HEK293 (cell line): ENCODE measurements around the gene PROSER1.

ENCODE experiments used
- BCL11B ChIP-seq: fragments of 450-650 bp; formaldehyde crosslinking; IDR thresholded peaks from 2 replicates; pipeline ENCODE4 v1.5.1; 2016; ENCODE audit warnings: low read depth, missing biosample characterization, missing genetic modification characterization
- GFI1B ChIP-seq: fragments of 450-650 bp; formaldehyde crosslinking; IDR thresholded peaks from 2 replicates; pipeline ENCODE4 v1.5.1; 2016; ENCODE audit warnings: missing biosample characterization, missing genetic modification characterization
- GLI2 ChIP-seq: fragments of 450-650 bp; formaldehyde crosslinking; IDR thresholded peaks from 2 replicates; pipeline ENCODE4; 2017; ENCODE audit warnings: missing biosample characterization, missing genetic modification characterization, low read depth, borderline replicate concordance
- KLF1 ChIP-seq: fragments of 450-650 bp; formaldehyde crosslinking; IDR thresholded peaks from 2 replicates; pipeline ENCODE4 v1.5.1; 2016; ENCODE audit warnings: missing biosample characterization, missing genetic modification characterization
- MYNN ChIP-seq: fragments of 450-650 bp; formaldehyde crosslinking; IDR thresholded peaks from 2 replicates; pipeline ENCODE4 v1.5.1; 2016; ENCODE audit warnings: missing biosample characterization, missing genetic modification characterization, borderline replicate concordance
- MZF1 ChIP-seq: fragments of 450-650 bp; formaldehyde crosslinking; IDR thresholded peaks from 2 replicates; pipeline ENCODE4 v1.5.1; 2017; ENCODE audit warnings: missing biosample characterization, missing genetic modification characterization, borderline replicate concordance
- ZBTB21 ChIP-seq: fragments of 450-650 bp; formaldehyde crosslinking; IDR thresholded peaks from 2 replicates; pipeline ENCODE4 v1.5.1; 2017; ENCODE audit warnings: missing biosample characterization, missing genetic modification characterization
- ZFHX2 ChIP-seq: fragments of 450-650 bp; formaldehyde crosslinking; conservative IDR thresholded peaks from 2 replicates; pipeline ENCODE4 v1.5.1; 2016; ENCODE audit warnings: missing biosample characterization, missing genetic modification characterization
- ZNF157 ChIP-seq: fragments of 450-650 bp; formaldehyde crosslinking; IDR thresholded peaks from 2 replicates; pipeline ENCODE4 v1.5.1; 2016; ENCODE audit warnings: missing biosample characterization, missing genetic modification characterization
- ZNF175 ChIP-seq: fragments of 450-650 bp; formaldehyde crosslinking; IDR thresholded peaks from 2 replicates; pipeline ENCODE4 v1.5.1; 2016; ENCODE audit warnings: missing biosample characterization, missing genetic modification characterization
- ZNF19 ChIP-seq: fragments of 450-650 bp; formaldehyde crosslinking; IDR thresholded peaks from 2 replicates; pipeline ENCODE4; 2016; ENCODE audit warnings: missing biosample characterization, missing genetic modification characterization, low read depth
- ZNF211 ChIP-seq: fragments of 450-650 bp; formaldehyde crosslinking; IDR thresholded peaks from 2 replicates; pipeline ENCODE4 v1.5.1; 2016; ENCODE audit warnings: low read depth, missing biosample characterization, missing genetic modification characterization
- ZNF223 ChIP-seq: fragments of 450-650 bp; formaldehyde crosslinking; IDR thresholded peaks from 2 replicates; pipeline ENCODE4 v1.5.1; 2016; ENCODE audit warnings: missing biosample characterization, missing genetic modification characterization
- ZNF239 ChIP-seq: fragments of 450-650 bp; formaldehyde crosslinking; IDR thresholded peaks from 2 replicates; pipeline ENCODE4 v1.5.1; 2016; ENCODE audit warnings: missing biosample characterization, missing genetic modification characterization
- ZNF404 ChIP-seq: fragments of 450-650 bp; formaldehyde crosslinking; IDR thresholded peaks from 2 replicates; pipeline ENCODE4 v1.5.1; 2017; ENCODE audit warnings: missing biosample characterization, missing genetic modification characterization
- ZNF426 ChIP-seq: fragments of 450-650 bp; formaldehyde crosslinking; IDR thresholded peaks from 2 replicates; pipeline ENCODE4 v1.5.1; 2017; ENCODE audit warnings: missing biosample characterization, missing genetic modification characterization, mild to moderate bottlenecking, inconsistent platforms, moderate library complexity
- ZNF510 ChIP-seq: fragments of 450-650 bp; formaldehyde crosslinking; IDR thresholded peaks from 2 replicates; pipeline ENCODE4 v1.5.1; 2018; ENCODE audit warnings: mild to moderate bottlenecking, missing genetic modification characterization, missing biosample characterization; ENCODE audit not compliant: insufficient replicate concordance
- ZNF610 ChIP-seq: fragments of 450-650 bp; formaldehyde crosslinking; IDR thresholded peaks from 2 replicates; pipeline ENCODE4 v1.5.1; 2016; ENCODE audit warnings: missing biosample characterization, missing genetic modification characterization, borderline replicate concordance
- ZNF768 ChIP-seq: fragments of 450-650 bp; formaldehyde crosslinking; IDR thresholded peaks from 2 replicates; pipeline ENCODE4 v1.5.1; 2018; ENCODE audit warnings: missing biosample characterization, mild to moderate bottlenecking, missing genetic modification characterization
- ZNF776 ChIP-seq: fragments of 450-650 bp; formaldehyde crosslinking; IDR thresholded peaks from 2 replicates; pipeline ENCODE4 v1.5.0; 2017; ENCODE audit warnings: missing biosample characterization, missing genetic modification characterization, borderline replicate concordance
- TF ChIP-seq, protein P1 (sequence below): fragments of 450-650 bp; formaldehyde crosslinking; IDR thresholded peaks from 2 replicates; pipeline ENCODE4 v1.5.1; 2016; ENCODE audit warnings: missing biosample characterization, missing genetic modification characterization
- TF ChIP-seq, protein P2 (sequence below): fragments of 450-650 bp; formaldehyde crosslinking; IDR thresholded peaks from 2 replicates; pipeline ENCODE4 v1.5.1; 2016; ENCODE audit warnings: missing biosample characterization, missing genetic modification characterization
- TF ChIP-seq, protein P3 (sequence below): fragments of 450-650 bp; formaldehyde crosslinking; IDR thresholded peaks from 2 replicates; pipeline ENCODE4 v1.5.1; 2016; ENCODE audit warnings: missing biosample characterization, missing genetic modification characterization
- TF ChIP-seq, protein P4 (sequence below): fragments of 450-650 bp; formaldehyde crosslinking; IDR thresholded peaks from 2 replicates; pipeline ENCODE4 v1.5.1; 2016; ENCODE audit warnings: missing biosample characterization, missing genetic modification characterization
- TF ChIP-seq, protein P5 (sequence below): fragments of 450-650 bp; formaldehyde crosslinking; IDR thresholded peaks from 2 replicates; pipeline ENCODE4 v1.5.1; 2017; ENCODE audit warnings: missing biosample characterization, missing genetic modification characterization
- TF ChIP-seq, protein P6 (sequence below): fragments of 450-650 bp; formaldehyde crosslinking; IDR thresholded peaks from 2 replicates; pipeline ENCODE4 v1.5.1; 2016; ENCODE audit warnings: missing biosample characterization, missing genetic modification characterization
- TF ChIP-seq, protein P7 (sequence below): sonication (generic); formaldehyde crosslinking; IDR thresholded peaks from 2 replicates; pipeline ENCODE4 v1.8.1; 2022; ENCODE audit warnings: mild to moderate bottlenecking, moderate library complexity, missing genetic modification reagents

The PROSER1 gene

DNA sequence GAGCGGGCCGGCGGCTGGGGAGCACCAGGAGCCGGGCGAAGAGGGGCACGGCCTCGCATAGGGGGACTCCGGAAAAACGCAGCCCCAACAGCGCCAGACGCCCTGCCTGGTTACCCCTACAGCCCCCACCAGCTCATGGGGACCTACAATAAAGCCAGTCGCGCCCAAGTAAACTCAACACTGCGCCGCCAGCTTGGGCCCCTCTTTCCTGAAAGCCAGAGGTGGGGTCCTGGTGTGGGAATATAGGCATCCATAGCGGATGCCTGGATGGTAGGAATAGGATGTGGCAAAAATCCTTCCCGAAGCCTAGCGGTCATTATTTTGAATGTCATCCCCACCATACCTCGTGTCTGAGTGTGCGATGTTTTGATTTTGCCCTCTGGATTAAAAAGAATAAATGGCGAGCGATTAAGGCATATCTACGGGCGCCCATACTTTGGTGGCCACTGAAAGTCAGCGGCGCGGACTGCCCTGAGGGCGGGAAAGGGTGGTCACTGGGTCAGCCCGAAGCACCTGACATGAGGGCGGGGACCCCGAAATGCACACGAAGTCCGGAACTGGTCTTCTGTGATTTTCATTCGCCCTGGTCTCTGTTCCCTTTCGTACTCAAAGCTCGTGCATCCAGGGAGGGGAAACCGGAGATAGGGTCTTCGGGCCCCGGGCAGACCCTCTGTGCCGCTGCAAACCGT lies at the start of gene PROSER1, which contains the start of gene NHLRC3 (continued):
- TF ChIP-seq, protein P1, sequence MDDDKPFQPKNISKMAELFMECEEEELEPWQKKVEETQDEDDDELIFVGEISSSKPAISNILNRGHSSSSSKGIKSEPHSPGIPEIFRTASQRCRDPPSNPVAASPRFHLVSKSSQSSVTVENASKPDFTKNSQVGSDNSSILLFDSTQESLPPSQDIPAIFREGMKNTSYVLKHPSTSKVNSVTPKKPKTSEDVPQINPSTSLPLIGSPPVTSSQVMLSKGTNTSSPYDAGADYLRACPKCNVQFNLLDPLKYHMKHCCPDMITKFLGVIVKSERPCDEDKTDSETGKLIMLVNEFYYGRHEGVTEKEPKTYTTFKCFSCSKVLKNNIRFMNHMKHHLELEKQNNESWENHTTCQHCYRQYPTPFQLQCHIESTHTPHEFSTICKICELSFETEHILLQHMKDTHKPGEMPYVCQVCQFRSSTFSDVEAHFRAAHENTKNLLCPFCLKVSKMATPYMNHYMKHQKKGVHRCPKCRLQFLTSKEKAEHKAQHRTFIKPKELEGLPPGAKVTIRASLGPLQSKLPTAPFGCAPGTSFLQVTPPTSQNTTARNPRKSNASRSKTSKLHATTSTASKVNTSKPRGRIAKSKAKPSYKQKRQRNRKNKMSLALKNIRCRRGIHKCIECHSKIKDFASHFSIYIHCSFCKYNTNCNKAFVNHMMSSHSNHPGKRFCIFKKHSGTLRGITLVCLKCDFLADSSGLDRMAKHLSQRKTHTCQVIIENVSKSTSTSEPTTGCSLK (tag by site-specific recombination): no peak
- TF ChIP-seq ZNF776 (tag by site-specific recombination) (no peak), KLF1 (tag by site-specific recombination) (no peak; the same call in 1 of the 2 replicates), ZNF239 (tag by site-specific recombination) (no peak), ZNF404 (tag by site-specific recombination) (no peak), ZNF610 (tag by site-specific recombination) (0 out of 2 replicates have a peak, but pooled peaks have one; percentile 61), ZNF19 (tag by site-specific recombination) (no peak), ZBTB21 (tag by site-specific recombination) (0 out of 2 replicates have a peak, but pooled peaks have one; percentile 16), ZNF768 (tag by site-specific recombination) (no peak), ZNF157 (tag by site-specific recombination) (no peak), ZNF211 (tag by site-specific recombination) (no peak), ZNF510 (tag by site-specific recombination) (no peak), ZFHX2 (tag by site-specific recombination) (no peak), GLI2 (tag by site-specific recombination) (no peak), ZNF175 (tag by site-specific recombination) (no peak), ZNF223 (tag by site-specific recombination) (no peak; the same call in 1 of the 2 replicates), BCL11B (tag by site-specific recombination) (peak; percentile 93), MYNN (tag by site-specific recombination) (no peak), ZNF426 (tag by site-specific recombination) (no peak), GFI1B (tag by site-specific recombination) (no peak), MZF1 (no peak)
- TF ChIP-seq, protein P2, sequence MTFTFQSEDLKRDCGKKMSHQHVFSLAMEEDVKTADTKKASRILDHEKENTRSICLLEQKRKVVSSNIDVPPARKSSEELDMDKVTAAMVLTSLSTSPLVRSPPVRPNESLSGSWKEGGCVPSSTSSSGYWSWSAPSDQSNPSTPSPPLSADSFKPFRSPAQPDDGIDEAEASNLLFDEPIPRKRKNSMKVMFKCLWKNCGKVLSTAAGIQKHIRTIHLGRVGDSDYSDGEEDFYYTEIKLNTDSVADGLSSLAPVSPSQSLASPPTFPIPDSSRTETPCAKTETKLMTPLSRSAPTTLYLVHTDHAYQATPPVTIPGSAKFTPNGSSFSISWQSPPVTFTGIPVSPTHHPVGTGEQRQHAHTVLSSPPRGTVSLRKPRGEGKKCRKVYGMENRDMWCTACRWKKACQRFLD (tag by site-specific recombination): no peak; the same call in 1 of the 2 replicates
- TF ChIP-seq, protein P3, sequence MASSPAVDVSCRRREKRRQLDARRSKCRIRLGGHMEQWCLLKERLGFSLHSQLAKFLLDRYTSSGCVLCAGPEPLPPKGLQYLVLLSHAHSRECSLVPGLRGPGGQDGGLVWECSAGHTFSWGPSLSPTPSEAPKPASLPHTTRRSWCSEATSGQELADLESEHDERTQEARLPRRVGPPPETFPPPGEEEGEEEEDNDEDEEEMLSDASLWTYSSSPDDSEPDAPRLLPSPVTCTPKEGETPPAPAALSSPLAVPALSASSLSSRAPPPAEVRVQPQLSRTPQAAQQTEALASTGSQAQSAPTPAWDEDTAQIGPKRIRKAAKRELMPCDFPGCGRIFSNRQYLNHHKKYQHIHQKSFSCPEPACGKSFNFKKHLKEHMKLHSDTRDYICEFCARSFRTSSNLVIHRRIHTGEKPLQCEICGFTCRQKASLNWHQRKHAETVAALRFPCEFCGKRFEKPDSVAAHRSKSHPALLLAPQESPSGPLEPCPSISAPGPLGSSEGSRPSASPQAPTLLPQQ (tag by site-specific recombination): peak; percentile 73; the same call in 1 of the 2 replicates
- TF ChIP-seq, protein P4, sequence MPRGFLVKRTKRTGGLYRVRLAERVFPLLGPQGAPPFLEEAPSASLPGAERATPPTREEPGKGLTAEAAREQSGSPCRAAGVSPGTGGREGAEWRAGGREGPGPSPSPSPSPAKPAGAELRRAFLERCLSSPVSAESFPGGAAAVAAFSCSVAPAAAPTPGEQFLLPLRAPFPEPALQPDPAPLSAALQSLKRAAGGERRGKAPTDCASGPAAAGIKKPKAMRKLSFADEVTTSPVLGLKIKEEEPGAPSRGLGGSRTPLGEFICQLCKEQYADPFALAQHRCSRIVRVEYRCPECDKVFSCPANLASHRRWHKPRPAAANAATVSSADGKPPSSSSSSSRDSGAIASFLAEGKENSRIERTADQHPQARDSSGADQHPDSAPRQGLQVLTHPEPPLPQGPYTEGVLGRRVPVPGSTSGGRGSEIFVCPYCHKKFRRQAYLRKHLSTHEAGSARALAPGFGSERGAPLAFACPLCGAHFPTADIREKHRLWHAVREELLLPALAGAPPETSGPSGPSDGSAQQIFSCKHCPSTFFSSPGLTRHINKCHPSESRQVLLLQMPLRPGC: peak; percentile 11; the same call in 1 of the 2 replicates
- TF ChIP-seq, protein P5, sequence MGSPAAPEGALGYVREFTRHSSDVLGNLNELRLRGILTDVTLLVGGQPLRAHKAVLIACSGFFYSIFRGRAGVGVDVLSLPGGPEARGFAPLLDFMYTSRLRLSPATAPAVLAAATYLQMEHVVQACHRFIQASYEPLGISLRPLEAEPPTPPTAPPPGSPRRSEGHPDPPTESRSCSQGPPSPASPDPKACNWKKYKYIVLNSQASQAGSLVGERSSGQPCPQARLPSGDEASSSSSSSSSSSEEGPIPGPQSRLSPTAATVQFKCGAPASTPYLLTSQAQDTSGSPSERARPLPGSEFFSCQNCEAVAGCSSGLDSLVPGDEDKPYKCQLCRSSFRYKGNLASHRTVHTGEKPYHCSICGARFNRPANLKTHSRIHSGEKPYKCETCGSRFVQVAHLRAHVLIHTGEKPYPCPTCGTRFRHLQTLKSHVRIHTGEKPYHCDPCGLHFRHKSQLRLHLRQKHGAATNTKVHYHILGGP (tag by site-specific recombination): peak; percentile 69; the same call in 1 of the 2 replicates
- TF ChIP-seq, protein P6, sequence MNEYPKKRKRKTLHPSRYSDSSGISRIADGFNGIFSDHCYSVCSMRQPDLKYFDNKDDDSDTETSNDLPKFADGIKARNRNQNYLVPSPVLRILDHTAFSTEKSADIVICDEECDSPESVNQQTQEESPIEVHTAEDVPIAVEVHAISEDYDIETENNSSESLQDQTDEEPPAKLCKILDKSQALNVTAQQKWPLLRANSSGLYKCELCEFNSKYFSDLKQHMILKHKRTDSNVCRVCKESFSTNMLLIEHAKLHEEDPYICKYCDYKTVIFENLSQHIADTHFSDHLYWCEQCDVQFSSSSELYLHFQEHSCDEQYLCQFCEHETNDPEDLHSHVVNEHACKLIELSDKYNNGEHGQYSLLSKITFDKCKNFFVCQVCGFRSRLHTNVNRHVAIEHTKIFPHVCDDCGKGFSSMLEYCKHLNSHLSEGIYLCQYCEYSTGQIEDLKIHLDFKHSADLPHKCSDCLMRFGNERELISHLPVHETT (tag by site-specific recombination): peak; percentile 68; the same call in 1 of the 2 replicates
- TF ChIP-seq, protein P7, sequence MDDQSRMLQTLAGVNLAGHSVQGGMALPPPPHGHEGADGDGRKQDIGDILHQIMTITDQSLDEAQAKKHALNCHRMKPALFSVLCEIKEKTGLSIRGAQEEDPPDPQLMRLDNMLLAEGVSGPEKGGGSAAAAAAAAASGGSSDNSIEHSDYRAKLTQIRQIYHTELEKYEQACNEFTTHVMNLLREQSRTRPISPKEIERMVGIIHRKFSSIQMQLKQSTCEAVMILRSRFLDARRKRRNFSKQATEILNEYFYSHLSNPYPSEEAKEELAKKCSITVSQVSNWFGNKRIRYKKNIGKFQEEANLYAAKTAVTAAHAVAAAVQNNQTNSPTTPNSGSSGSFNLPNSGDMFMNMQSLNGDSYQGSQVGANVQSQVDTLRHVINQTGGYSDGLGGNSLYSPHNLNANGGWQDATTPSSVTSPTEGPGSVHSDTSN (CRISPR knock-in tag): no peak
